ENCODE measurements around the gene DLK1.

DNA sequence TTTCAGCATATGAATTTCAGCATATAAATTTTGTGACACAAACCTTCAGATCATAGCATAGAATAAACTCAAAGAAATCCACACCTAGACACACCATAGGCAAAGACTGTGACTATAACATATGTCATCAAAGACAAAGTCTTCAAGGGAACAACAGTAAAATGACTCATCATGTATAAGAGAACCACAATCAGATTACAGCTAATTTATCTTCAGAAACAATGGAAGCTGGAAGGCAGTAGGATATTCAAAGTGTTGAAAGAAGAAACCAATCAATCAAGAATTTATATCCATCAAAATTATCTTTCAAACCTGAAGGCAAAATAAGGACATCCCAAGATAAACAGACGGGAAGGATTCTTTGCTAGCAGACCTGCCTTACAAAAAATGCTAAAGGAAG is 29.0 kb downstream of the DLK1 start:
- TF ChIP-seq, protein P1, sequence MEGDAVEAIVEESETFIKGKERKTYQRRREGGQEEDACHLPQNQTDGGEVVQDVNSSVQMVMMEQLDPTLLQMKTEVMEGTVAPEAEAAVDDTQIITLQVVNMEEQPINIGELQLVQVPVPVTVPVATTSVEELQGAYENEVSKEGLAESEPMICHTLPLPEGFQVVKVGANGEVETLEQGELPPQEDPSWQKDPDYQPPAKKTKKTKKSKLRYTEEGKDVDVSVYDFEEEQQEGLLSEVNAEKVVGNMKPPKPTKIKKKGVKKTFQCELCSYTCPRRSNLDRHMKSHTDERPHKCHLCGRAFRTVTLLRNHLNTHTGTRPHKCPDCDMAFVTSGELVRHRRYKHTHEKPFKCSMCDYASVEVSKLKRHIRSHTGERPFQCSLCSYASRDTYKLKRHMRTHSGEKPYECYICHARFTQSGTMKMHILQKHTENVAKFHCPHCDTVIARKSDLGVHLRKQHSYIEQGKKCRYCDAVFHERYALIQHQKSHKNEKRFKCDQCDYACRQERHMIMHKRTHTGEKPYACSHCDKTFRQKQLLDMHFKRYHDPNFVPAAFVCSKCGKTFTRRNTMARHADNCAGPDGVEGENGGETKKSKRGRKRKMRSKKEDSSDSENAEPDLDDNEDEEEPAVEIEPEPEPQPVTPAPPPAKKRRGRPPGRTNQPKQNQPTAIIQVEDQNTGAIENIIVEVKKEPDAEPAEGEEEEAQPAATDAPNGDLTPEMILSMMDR (IDR thresholded peaks at IDR 0.05): no peak
- TF ChIP-seq JUN (CRISPR knock-in tag; IDR thresholded peaks at IDR 0.05): no peak
- no peak for TF ChIP-seq ZNF138 (CRISPR knock-in tag; conservative IDR thresholded peaks at IDR 0.05)
- no peak for TF ChIP-seq NR3C1 (CRISPR knock-in tag; conservative IDR thresholded peaks at IDR 0.05; ENCODE audit: low read depth)
- TF ChIP-seq ZNF671 (CRISPR knock-in tag; IDR thresholded peaks at IDR 0.05): no peak
- TF ChIP-seq, protein P2, sequence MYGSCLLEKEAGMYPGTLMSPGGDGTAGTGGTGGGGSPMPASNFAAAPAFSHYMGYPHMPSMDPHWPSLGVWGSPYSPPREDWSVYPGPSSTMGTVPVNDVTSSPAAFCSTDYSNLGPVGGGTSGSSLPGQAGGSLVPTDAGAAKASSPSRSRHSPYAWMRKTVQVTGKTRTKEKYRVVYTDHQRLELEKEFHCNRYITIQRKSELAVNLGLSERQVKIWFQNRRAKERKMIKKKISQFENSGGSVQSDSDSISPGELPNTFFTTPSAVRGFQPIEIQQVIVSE (CRISPR knock-in tag; IDR thresholded peaks at IDR 0.05; ENCODE audit: borderline replicate concordance): no peak
- TF ChIP-seq CREB1 (CRISPR knock-in tag; IDR thresholded peaks at IDR 0.05): no peak
- TF ChIP-seq GTF2I (CRISPR knock-in tag; conservative IDR thresholded peaks at IDR 0.05): no peak
- no peak for TF ChIP-seq ZNF423 (CRISPR knock-in tag; IDR thresholded peaks at IDR 0.05)
